Mesenteric fat pad (tissue), 1 donor: ENCODE measurements around the gene DAB2IP. TPM values are rescaled to one million over a fixed set of nuclear protein-coding genes. Genes with fewer than 3 reads are reported as not detected.
A peak's percentile ranks its signal among the peaks of the same experiment; 100 is the strongest.

Source experiments
- DNase-seq: peaks from one replicate; pipeline ENCODE4 v3.0.0-alpha.2; 2020; ENCODE audit warnings: low spot score
- total RNA-seq: library from RNA; stranded (reverse); fragmentation: NEBNext Ultra II Directional; extraction: Animal tissue kit (Norgen Biotek cat#: 25700); gene quantifications from one replicate; pipeline ENCODE4 v1.2.1, GENCODE V29; 2021
- donor health status: DM: yes; HTN: yes; CAD: no.

DAB2IP gene
- total RNA-seq, 1 donor from 2014 or later: 86.1 TPM

GRCh38 chr9:121827251-121827967 lies 176.0 kb downstream of the DAB2IP start:
- DNase-seq: peak; percentile 69

GRCh38 chr9:121830441-121831140 lies 179.2 kb downstream of the DAB2IP start:
- DNase-seq: peak; percentile 33

- peak; percentile 33 for DNase-seq
Observed at GRCh38 chr9:121831869-121832268, 180.4 kb downstream of the DAB2IP start.

- peak; percentile 71 for DNase-seq
Observed at GRCh38 chr9:121833061-121833460, 181.6 kb downstream of the DAB2IP start.

Other genes starting within 250 kb of the DAB2IP start
- 6.0 TPM for gene GGTA1, start 151.8 kb upstream of the DAB2IP start, total RNA-seq